Epithelial cell of esophagus (primary cell): ENCODE results near the gene CCNY.
A peak's percentile ranks its signal among the peaks of the same experiment; 100 is the strongest.

ENCODE experiments used
- DNase-seq: peaks from one replicate; pipeline ENCODE4 v3.0.0; 2010; ENCODE audit warnings: low read depth
- H3K4me3 ChIP-seq: 2 replicates; pipeline ENCODE4 v1.5.1; 2011; ENCODE audit warnings: mild to moderate bottlenecking, low read length, control low read depth
- CTCF ChIP-seq: IDR thresholded peaks from 2 replicates; pipeline ENCODE4 v1.5.1; 2011; ENCODE audit warnings: low read depth, mild to moderate bottlenecking, low read length, control low read depth, inconsistent platforms; ENCODE audit not compliant: insufficient read depth; ENCODE audit errors: missing control alignments

CCNY gene

GRCh38 chr10:35606430-35606829 lies 270.1 kb downstream of the CCNY start:
- H3K4me3 ChIP-seq: no peak overlapping the region
- TF ChIP-seq CTCF: no peak
- no peak for DNase-seq

- peak; percentile 21 for DNase-seq
- no peak for TF ChIP-seq CTCF
- peak overlapping the region; percentile 35 for H3K4me3 ChIP-seq
These were observed 271.4 kb downstream of the CCNY start for GRCh38 chr10:35607475-35608327.

GRCh38 chr10:35608328-35608672 lies 272.0 kb downstream of the CCNY start:
- DNase-seq: no peak
- H3K4me3 ChIP-seq: no peak overlapping the region
- no peak for TF ChIP-seq CTCF

DNA sequence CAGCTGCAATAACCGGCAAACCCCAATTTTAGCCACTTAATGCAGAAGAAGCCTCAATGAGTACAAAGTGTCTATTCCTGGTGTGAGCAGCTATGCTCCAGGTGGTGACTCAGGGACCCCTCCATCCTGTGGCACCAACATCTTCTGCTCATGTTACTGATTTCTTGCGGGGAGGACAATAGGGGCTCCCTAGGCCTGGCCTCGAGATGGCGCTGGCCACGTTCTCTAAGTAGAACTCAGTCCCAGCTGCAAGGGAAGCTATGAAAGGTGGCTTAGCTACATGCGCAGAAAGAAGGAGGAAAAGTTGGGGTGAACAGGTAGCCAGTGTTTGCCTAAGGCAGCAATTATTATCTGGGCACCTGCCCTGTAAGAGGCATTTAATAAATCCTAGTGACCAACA lies 275.4 kb downstream of the CCNY start:
- DNase-seq: no peak
- H3K4me3 ChIP-seq: no peak overlapping the region
- TF ChIP-seq CTCF: no peak

DNA sequence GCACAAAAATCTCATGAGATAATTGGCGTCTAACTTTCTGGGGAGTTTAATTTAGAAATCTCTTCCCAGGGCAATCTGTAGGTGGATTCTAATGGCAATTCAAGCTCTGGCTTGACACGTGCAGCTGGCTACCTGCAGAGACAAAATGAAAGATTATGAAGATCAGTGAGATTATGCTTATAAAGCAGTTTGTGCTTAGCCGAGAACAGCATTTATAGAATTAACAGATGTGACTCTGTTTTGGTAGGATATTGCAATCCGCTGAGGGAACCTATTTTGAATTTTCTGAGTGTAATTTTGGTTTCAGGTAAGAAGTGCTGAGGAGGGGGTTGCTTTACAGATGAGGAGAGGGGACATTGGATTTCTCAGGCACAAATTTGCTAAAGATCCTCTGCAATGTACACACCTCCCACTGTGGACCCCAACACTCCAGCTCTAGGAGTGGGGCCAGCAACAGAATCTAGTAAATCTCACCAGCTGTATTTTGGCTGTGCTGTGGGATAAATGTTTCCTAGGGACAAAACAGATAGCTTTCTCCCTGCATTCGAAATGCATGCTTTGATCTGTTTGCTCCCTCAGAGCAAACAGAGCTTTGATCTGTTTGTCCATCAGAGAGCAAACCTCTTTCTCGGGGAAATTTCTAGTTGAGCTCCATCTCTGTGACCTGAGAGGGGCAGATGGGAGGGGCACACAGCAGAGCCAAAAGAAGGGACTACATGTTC lies 276.2 kb downstream of the CCNY start:
- no peak for TF ChIP-seq CTCF
- DNase-seq: no peak
- no peak overlapping the region for H3K4me3 ChIP-seq

- no peak for DNase-seq
- TF ChIP-seq CTCF: no peak
- H3K4me3 ChIP-seq: no peak overlapping the region
These were observed 276.8 kb downstream of the CCNY start for GRCh38 chr10:35613107-35613440.

DNA sequence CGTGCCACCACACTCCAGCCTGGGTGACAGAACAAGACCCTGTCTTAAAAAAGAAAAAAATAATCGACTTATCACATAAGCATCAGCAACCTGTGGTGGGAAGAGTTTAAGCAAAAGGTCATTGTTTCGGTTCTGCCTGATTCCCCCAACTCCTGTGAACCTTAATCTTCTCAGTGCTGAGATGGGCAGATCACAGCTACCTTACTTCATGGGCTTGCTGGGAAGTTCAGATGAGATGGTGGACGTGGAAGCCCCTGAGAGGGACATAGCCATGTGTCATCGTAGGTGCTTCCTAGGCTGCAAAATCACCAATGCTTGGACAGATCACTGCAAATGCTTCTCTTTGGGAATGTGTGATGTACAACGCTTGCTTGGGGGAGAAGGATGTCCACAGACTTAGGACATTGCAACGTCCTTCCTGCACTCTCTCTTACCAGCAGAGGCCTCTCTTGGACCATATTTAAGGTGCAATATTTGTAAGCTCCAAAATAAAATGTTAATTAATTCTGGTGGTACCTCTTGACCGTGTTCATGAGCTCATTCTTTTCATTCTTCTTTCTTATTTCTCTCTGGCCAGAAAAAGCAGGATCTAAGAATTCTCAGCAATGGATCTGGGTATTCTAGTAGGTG lies 277.4 kb downstream of the CCNY start:
- peak; percentile 43 for DNase-seq
- no peak overlapping the region for H3K4me3 ChIP-seq
- peak; percentile 45 for TF ChIP-seq CTCF
